CD4-positive, alpha-beta memory T cell (primary cell): ENCODE measurements around the gene DAP3. TPM values are rescaled to one million over a fixed set of nuclear protein-coding genes. Genes with fewer than 3 reads are reported as not detected.
"Not testable (repeated sequence)": the region's sequence is repeated elsewhere in the genome, so short reads cannot be mapped to it uniquely, and the experiment has no call there.

Experiments
- CTCF ChIA-PET: fragments of 350-600 bp; sonication (Branson Sonifier 250); formaldehyde crosslinking; loops from one replicate; lab custom pipeline; 2021; ENCODE audit warnings: inconsistent platforms; ENCODE audit not compliant: partially characterized antibody; lab: Charles Lee
- POLR2A ChIA-PET: fragments of 350-600 bp; sonication (Branson Sonifier 250); formaldehyde crosslinking; loops from one replicate; lab custom pipeline; 2021; ENCODE audit not compliant: partially characterized antibody; lab: Charles Lee
- DNase-seq, 5 donors: peaks; one replicate each; pipeline versions ENCODE4 v3.0.0 to v3.0.0-alpha.2; 2020 to 2022; ENCODE audit warnings: mixed read lengths in 1 of 5
- H3K27ac ChIP-seq: one replicate; pipeline ENCODE4 v1.7.0; 2013; ENCODE audit warnings: low read depth, low read length
- H3K27me3 ChIP-seq: 2 replicates; pipeline ENCODE4 v1.7.0; 2013; ENCODE audit warnings: mild to moderate bottlenecking, low read length, moderate library complexity; ENCODE audit not compliant: insufficient read depth
- H3K36me3 ChIP-seq: 2 replicates; pipeline ENCODE4 v1.7.0; 2013; ENCODE audit warnings: mild to moderate bottlenecking, low read length, moderate library complexity; ENCODE audit not compliant: insufficient read depth
- H3K4me1 ChIP-seq: 2 replicates; pipeline ENCODE4 v1.7.0; 2013; ENCODE audit warnings: mild to moderate bottlenecking, low read length, moderate library complexity; ENCODE audit not compliant: insufficient read depth
- H3K4me3 ChIP-seq, 2 donors: one replicate each; pipeline ENCODE4 v1.7.0; 2013; ENCODE audit warnings: low read length in 2 of 2, mild to moderate bottlenecking in 1 of 2
- H3K9me3 ChIP-seq, 2 donors: one replicate each; pipeline ENCODE4 v1.7.0; 2013; ENCODE audit warnings: low read length in 2 of 2, control low read depth in 1 of 2; ENCODE audit not compliant: control insufficient read depth in 1 of 2
- H3K27ac Mint-ChIP-seq, 7 donors: one replicate each; pipeline ENCODE4 v1.8.0; 2020 to 2021; ENCODE audit warnings: mixed read lengths in 7 of 7, mild to moderate bottlenecking in 6 of 7, inconsistent platforms in 3 of 7, moderate library complexity in 3 of 7
- H3K27me3 Mint-ChIP-seq, 2 donors: one replicate each; pipeline ENCODE4 v1.8.0; 2020 to 2021; ENCODE audit warnings: mixed read lengths in 2 of 2
- H3K36me3 Mint-ChIP-seq, 2 donors: one replicate each; pipeline ENCODE4 v1.8.0; 2020 to 2021; ENCODE audit warnings: mixed read lengths in 2 of 2, inconsistent platforms in 1 of 2, mild to moderate bottlenecking in 1 of 2
- H3K4me1 Mint-ChIP-seq, 4 donors: one replicate each; pipeline ENCODE4 v1.8.0; 2020 to 2021; ENCODE audit warnings: mixed read lengths in 4 of 4, mild to moderate bottlenecking in 1 of 4
- H3K4me3 Mint-ChIP-seq, 8 donors: one replicate each; pipeline ENCODE4 v1.8.0; 2020 to 2021; ENCODE audit warnings: mixed read lengths in 8 of 8, mild to moderate bottlenecking in 7 of 8, moderate library complexity in 6 of 8, inconsistent platforms in 3 of 8
- H3K9me3 Mint-ChIP-seq, 8 donors: one replicate each; pipeline ENCODE4 v1.8.0; 2020 to 2021; ENCODE audit warnings: mixed read lengths in 8 of 8, mild to moderate bottlenecking in 5 of 8, inconsistent platforms in 3 of 8, moderate library complexity in 1 of 8
- intact Hi-C: fragments of 100-400 bp; cut with micrococcal nuclease; formaldehyde crosslinking; loops from one replicate; pipeline ENCODE4 v1.15.1; 2023
- polyA plus RNA-seq, 2 donors: library from polyadenylated mRNA; unstranded; fragments of 300-500 nt; fragmentation: Illumina TruSeq; gene quantifications; one replicate each; pipeline ENCODE4 v1.2.3, GENCODE V29; 2021
- total RNA-seq, 2 experiments: library from RNA; stranded (reverse); gene quantifications; one replicate each; pipeline ENCODE4 v1.2.3, GENCODE V29; 2021

DAP3 gene
- total and polyA plus RNA-seq, 4 experiments from 2014 or later, result 102 to 177 (median 131) TPM

GRCh38 chr1:155696524-155696923 lies 7.6 kb downstream of the DAP3 start:
- H3K36me3 ChIP-seq, result peaks cover 2% of the 10 kb centered on the region
- H3K9me3 Mint-ChIP-seq, result peaks cover 0 to 2% (median 0%) of the 10 kb centered on the region in 8 donors
- POLR2A ChIA-PET, result no interaction called here

GRCh38 chr1:155697046-155697445 lies 8.2 kb downstream of the DAP3 start:
- Mint-ChIP-seq H3K27ac (no peak overlapping the region), H3K36me3 (peaks cover 9 to 11% of the 10 kb centered on the region in 2 donors), H3K4me3 (no peak overlapping the region), H3K27me3 (no peaks in the 10 kb centered on the region), H3K4me1 (peaks cover 40 to 78% (median 58%) of the 10 kb centered on the region in 4 donors), H3K9me3 (peaks cover 0 to 2% (median 0%) of the 10 kb centered on the region in 8 donors)
- no peak overlapping the region for H3K27ac ChIP-seq
- H3K27me3 ChIP-seq, result no peaks in the 10 kb centered on the region
- no peaks in the 10 kb centered on the region for H3K9me3 ChIP-seq
- H3K36me3 ChIP-seq, result no peaks in the 10 kb centered on the region
- ChIA-PET CTCF (no interaction called here), POLR2A (no interaction called here)
- DNase-seq, result no peak
- intact Hi-C loops, result no loop called here
- H3K4me3 ChIP-seq, result no peak overlapping the region
- peaks cover 44% of the 10 kb centered on the region for H3K4me1 ChIP-seq

More at GRCh38 chr1:155696524-155696923, 7.6 kb downstream of the DAP3 start:
- no peaks in the 10 kb centered on the region for H3K9me3 ChIP-seq
- Mint-ChIP-seq H3K36me3 (peaks cover 14 to 16% of the 10 kb centered on the region in 2 donors), H3K27me3 (no peaks in the 10 kb centered on the region), H3K4me1 (peaks cover 40 to 83% (median 62%) of the 10 kb centered on the region in 4 donors), H3K4me3 (peak overlapping the region in 1 of 8 donors; percentile 22), H3K27ac (no peak overlapping the region)
- no peak for DNase-seq
- intact Hi-C loops, result no loop called here
- H3K4me1 ChIP-seq, result peaks cover 48% of the 10 kb centered on the region
- H3K4me3 ChIP-seq, result no peak overlapping the region
- no peaks in the 10 kb centered on the region for H3K27me3 ChIP-seq
- H3K27ac ChIP-seq, result no peak overlapping the region
- CTCF ChIA-PET, result no interaction called here

- CTCF ChIA-PET, H3K27ac Mint-ChIP-seq, H3K4me3 Mint-ChIP-seq, intact Hi-C loops, DNase-seq, H3K27ac ChIP-seq, H3K27me3 ChIP-seq, H3K36me3 ChIP-seq, H3K36me3 Mint-ChIP-seq, H3K4me3 ChIP-seq, H3K9me3 ChIP-seq, H3K27me3 Mint-ChIP-seq, POLR2A ChIA-PET, H3K9me3 Mint-ChIP-seq: not testable (repeated sequence)
- peaks cover 41% of the 10 kb centered on the region for H3K4me1 ChIP-seq
- H3K4me1 Mint-ChIP-seq, result peaks cover 38 to 72% (median 54%) of the 10 kb centered on the region in 4 donors
Observed at GRCh38 chr1:155697616-155698015, 8.7 kb downstream of the DAP3 start.

GRCh38 chr1:155698382-155699038 lies 9.6 kb downstream of the DAP3 start:
- H3K27ac Mint-ChIP-seq, result no peak overlapping the region
- ChIA-PET POLR2A (no interaction called here), CTCF (interaction anchor here (0.6 kb wide), 1 partner anchor 1181 kb away, joined by 3 read pairs; no protein-coding TSS in a partner anchor)
- no peaks in the 10 kb centered on the region for H3K36me3 ChIP-seq
- peaks cover 0 to 4% of the 10 kb centered on the region in 2 donors for H3K36me3 Mint-ChIP-seq
- intact Hi-C loops, result no loop called here
- peaks cover 32% of the 10 kb centered on the region for H3K4me1 ChIP-seq
- H3K9me3 ChIP-seq, result no peaks in the 10 kb centered on the region
- peaks cover 35 to 67% (median 52%) of the 10 kb centered on the region in 4 donors for H3K4me1 Mint-ChIP-seq
- DNase-seq, result no peak
- no peak overlapping the region for H3K27ac ChIP-seq
- H3K4me3 ChIP-seq, result no peak overlapping the region
- H3K27me3 ChIP-seq, result no peaks in the 10 kb centered on the region
- no peaks in the 10 kb centered on the region for H3K27me3 Mint-ChIP-seq
- H3K4me3 Mint-ChIP-seq, result no peak overlapping the region
- H3K9me3 Mint-ChIP-seq, result no peaks in the 10 kb centered on the region

GRCh38 chr1:155699062-155699461 lies 10.2 kb downstream of the DAP3 start:
- peak overlapping the region in 1 of 8 donors; percentile 2 for H3K4me3 Mint-ChIP-seq
- H3K36me3 Mint-ChIP-seq, POLR2A ChIA-PET, H3K27me3 ChIP-seq, H3K27ac Mint-ChIP-seq, H3K27ac ChIP-seq, DNase-seq, intact Hi-C loops, H3K27me3 Mint-ChIP-seq, H3K36me3 ChIP-seq, CTCF ChIA-PET, H3K4me3 ChIP-seq, H3K9me3 ChIP-seq, H3K9me3 Mint-ChIP-seq: not testable (repeated sequence)
- H3K4me1 Mint-ChIP-seq, result peaks cover 36 to 63% (median 49%) of the 10 kb centered on the region in 4 donors
- peaks cover 28% of the 10 kb centered on the region for H3K4me1 ChIP-seq

- H3K4me1 ChIP-seq, H3K27ac Mint-ChIP-seq, H3K27me3 Mint-ChIP-seq, H3K9me3 Mint-ChIP-seq, H3K27me3 ChIP-seq, intact Hi-C loops, H3K27ac ChIP-seq, DNase-seq, H3K4me3 Mint-ChIP-seq, H3K4me3 ChIP-seq, H3K36me3 Mint-ChIP-seq, POLR2A ChIA-PET, H3K9me3 ChIP-seq, CTCF ChIA-PET, H3K36me3 ChIP-seq: not testable (repeated sequence)
- H3K4me1 Mint-ChIP-seq, result peaks cover 22 to 55% (median 36%) of the 10 kb centered on the region in 4 donors
Observed at GRCh38 chr1:155701675-155702074, 12.8 kb downstream of the DAP3 start.

- Mint-ChIP-seq H3K9me3 (no peaks in the 10 kb centered on the region), H3K36me3 (peaks cover 2 to 10% of the 10 kb centered on the region in 2 donors), H3K27me3 (no peaks in the 10 kb centered on the region), H3K4me3 (no peak overlapping the region), H3K27ac (peak overlapping the region in 1 of 7 donors; percentile 19), H3K4me1 (peaks cover 19 to 49% (median 33%) of the 10 kb centered on the region in 4 donors)
- CTCF ChIA-PET, result no interaction called here
- Histone ChIP-seq H3K4me3 (no peak overlapping the region), H3K9me3 (no peaks in the 10 kb centered on the region), H3K4me1 (peaks cover 6% of the 10 kb centered on the region), H3K27ac (no peak overlapping the region), H3K27me3 (no peaks in the 10 kb centered on the region), H3K36me3 (no peaks in the 10 kb centered on the region)
- POLR2A ChIA-PET, result no interaction called here
- intact Hi-C loops, result no loop called here
- no peak for DNase-seq
Observed at GRCh38 chr1:155703216-155703615, 14.3 kb downstream of the DAP3 start.
